Posterior cingulate gyrus (tissue), 11 donors: ENCODE measurements around the gene DPEP1.
"Not testable (repeated sequence)": the region's sequence is repeated elsewhere in the genome, so short reads cannot be mapped to it uniquely, and the experiment has no call there.

ENCODE experiments used
- DNase-seq, 10 donors: peaks; one replicate each; pipeline versions ENCODE4 v3.0.0 to v3.0.0-alpha.2; 2020 to 2021; ENCODE audit warnings: mixed read lengths in 3 of 10
- intact Hi-C: fragments of 100-400 bp; cut with DNase I; formaldehyde crosslinking; loops from one replicate; pipeline ENCODE4 v1.15.1; 2023

Gene DPEP1

DNA sequence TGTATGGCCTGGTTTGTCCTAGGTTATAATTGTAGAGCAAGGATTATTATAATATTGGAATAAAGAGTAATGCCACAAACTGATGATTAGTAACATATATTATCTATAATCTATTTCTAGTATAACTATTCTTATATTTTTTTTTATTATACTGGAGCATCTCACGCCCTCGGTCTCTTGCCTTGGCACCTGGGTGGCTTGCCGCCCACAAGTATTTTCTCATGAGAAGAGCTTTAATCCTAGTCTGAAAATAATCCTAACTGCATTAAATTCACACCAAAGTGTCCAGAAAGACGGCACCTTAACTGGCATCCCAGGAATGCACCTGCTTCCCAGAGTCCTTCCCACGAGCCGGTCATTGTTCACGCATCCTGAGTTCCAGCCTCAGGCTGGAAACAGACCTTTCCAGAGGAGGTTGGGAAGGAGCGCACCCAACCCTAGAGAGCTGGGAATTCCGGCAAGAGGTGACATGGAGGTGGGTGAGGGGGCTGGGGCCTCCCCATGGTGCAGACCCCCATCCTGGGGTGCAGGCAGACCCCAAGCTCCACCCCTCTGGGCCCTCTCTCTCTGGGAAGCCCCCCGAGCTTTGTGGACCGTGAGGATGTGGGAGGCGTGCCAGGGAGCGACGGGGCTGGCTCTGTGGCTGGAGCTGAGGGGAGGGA lies 28.1 kb downstream of the DPEP1 start:
- intact Hi-C loops, result loop anchor here (10.0 kb wide), 1 partner anchor 77 kb away; the partner anchor contains the start of gene RPL13
- DNase-seq, result no peak

DNA sequence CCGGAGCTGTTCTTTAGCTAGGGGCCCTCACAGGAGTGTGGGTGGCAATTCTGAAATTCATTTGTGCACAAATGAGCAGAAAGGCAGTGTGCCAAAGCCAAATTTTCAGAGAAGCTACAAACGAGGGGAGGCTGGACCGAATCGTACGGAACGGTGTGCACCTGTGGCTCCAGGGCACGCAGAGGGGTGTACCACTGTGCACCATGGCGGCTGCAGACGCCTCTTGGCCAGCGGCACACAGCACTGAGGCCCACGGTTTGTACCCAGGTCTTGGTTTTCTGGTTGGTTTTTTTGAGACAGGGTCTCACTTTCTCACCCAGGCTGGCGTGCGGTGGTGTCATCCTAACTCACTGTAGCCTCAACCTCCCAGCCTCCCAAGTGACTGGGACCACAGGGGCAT lies 29.1 kb downstream of the DPEP1 start:
- intact Hi-C loops, result loop anchor here (10.0 kb wide), 1 partner anchor 78 kb away; the partner anchor contains the start of gene RPL13
- DNase-seq, result no peak

DNA sequence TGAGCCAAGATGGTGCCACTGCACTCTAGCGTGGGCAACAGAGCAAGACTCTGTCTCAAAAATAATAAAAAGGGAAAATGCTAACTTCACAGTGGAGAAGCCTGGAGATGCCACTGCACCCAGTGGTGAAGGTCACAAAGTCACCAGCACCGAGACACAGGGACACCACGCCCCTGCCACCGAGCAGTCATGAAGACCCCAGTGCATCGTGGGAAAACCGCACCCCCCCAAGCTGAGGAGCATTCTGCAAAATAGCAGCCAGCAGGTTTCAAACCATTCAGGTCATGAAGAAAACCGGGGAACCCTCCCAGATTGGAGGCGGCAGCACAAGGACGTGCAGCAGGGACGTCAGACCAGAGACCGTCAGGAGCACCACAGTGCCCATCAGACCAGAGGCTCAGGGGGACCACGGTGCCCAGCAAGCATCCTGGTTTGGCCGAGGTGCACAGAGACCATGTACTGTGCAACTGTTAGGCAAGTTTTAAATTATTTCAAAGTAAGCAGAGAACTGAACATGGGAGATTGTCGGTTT lies 30.4 kb downstream of the DPEP1 start:
- no peak for DNase-seq
- intact Hi-C loops, result loop anchor here (10.0 kb wide), 1 partner anchor 79 kb away; the partner anchor contains the start of gene RPL13

DNA sequence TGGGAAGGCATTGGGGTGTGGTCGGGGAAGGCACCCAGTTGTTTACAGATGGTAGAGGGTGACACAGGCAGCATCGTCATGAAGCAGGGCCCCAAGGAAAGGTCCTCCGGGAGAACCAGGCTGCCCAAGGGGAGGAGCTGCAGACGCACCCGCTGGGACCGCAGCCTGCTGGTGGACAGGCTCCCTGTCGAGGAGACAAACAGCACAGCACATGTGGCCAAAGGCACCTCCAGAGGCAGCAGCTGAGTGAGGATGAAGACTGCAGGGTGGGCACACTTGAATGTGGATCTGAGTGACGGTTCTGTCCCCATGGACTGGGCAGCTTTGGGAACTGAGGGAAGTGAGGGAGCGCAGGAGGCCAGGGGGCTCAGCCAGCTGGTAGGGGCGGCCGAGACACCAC lies 31.7 kb downstream of the DPEP1 start:
- no peak for DNase-seq
- intact Hi-C loops, result loop anchor here (10.0 kb wide), 1 partner anchor 80 kb away; the partner anchor contains the start of gene RPL13

DNA sequence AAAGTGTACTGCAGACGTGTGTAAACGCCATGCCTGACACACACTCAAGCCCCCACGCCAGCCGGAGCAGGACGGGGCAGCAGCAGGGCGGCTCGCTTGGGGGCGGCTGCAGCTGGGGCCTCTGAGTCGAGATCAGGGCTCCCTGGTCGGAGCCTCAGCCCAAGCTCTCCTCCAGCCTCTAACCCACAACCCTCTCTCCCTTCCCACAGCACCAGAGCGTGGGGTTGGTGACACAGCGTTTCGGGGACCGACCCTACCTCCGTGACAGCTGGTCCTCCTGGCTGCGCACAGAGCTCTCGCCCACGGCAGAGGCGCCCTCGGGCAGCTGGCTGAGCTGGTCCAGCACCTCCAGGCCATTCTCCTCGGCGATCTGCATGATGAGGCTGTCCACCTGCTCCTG lies 32.8 kb downstream of the DPEP1 start:
- intact Hi-C loops, result loop anchor here (10.0 kb wide), 1 partner anchor 81 kb away; the partner anchor contains the start of gene RPL13
- peak in 1 of 10 donors; percentile 76 for DNase-seq

DNA sequence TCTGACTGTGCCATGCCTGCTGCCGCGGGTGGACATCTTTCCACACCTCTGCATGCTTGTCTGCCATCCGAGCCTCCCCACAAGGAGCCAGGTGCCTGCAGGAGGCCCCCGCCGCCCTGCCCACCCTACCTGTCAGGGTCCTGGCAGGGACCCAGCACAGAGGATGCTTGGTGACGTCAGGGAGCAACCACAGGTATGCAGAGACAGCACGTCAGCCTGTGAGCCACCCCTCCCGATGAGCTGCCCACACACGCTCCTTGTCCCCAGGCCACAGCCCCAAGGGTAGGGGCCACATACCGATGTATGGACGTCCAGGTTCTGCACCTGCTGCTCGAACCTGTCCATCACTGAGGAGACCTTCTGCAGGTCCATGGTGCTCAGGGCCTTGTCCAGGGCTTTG lies 33.5 kb downstream of the DPEP1 start:
- no peak for DNase-seq
- intact Hi-C loops, result loop anchor here (10.0 kb wide), 1 partner anchor 82 kb away; the partner anchor contains the start of gene RPL13

DNA sequence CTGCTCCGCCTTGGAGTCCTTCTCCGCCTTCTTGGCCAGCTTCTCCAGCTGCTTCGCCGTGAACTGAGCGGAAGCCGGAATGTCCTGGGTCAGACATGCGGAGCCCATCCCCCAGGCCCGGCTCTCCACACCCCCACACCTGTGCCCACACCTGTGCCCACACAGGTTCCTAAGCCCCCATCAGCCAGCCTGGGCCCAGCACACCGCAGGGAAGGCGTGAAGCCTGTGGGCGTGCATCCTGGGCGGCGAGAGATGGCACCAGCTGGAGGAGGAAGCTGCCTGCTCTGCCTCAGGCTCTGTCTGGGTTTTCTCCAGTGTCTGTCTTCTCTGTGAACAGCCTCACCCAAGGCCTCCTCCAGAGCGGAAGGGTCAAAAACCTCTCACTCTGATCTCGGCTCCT lies 38.1 kb downstream of the DPEP1 start:
- intact Hi-C loops, result no loop called here

DNA sequence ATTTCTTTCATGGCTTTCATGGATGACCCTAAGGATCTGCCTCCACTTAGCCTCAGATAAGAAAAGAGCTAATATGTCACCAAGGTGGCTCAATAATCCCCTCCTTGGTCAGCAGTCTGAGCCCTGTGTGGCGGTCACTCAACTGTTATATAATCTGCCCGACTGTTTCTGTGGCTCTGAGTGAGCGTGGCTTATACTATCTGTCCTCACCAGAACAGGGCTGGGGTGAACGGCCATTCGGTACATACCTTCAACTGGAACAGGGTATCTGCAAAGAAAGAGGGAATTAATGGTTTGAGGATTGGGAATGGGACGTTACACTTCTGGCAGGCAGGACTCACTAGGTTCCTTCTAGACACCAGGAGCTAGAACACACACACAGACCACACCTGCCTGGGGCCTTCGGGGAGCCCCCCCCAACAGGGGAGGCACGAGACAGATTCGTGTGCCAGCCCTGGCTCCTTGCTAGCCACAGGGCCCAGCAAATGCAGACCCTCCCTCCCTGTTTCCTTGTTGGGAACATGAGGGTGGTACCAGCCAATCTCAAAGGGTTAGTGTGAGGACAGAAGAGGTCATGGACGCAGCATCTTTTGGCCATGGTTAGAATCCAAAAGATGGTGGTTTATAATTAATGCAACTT lies 40.3 kb downstream of the DPEP1 start:
- no peak for DNase-seq
- intact Hi-C loops, result no loop called here

More for the DNA sequence above, 38.1 kb downstream of the DPEP1 start:
- peak in 7 of 10 donors; percentile 28 to 92 (median 49) for DNase-seq

DNA sequence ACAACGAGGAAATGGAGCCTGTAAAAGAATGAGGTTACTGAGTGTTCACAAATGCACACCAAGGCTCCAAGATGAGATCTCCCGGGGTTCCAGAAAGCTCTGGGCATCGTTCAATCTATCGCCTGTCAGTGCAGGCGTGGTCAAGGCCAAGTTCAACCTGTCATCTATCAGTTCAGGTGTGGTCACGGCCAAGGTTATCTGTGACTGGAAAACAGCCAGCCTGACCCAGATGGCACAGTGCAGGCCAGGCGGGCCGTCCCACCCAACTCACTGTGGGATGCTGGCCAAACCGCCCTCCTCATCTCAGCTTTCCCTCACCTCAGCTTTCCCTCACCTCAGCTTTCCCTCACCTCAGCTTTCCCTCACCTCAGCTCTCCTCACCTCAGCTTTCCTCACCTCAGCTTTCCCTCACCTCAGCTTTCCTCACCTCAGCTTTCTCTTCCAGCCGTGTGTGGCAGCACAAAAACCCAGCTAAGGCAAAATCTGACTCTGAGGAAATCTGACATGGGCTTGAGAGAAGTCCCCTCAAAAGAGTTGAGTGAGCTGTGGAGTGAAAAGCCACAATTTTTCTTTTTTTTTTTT lies 41.7 kb downstream of the DPEP1 start:
- DNase-seq, result no peak
- intact Hi-C loops, result loop anchor here (5.0 kb wide), 1 partner anchor 413 kb away; no protein-coding TSS in a partner anchor

DNA sequence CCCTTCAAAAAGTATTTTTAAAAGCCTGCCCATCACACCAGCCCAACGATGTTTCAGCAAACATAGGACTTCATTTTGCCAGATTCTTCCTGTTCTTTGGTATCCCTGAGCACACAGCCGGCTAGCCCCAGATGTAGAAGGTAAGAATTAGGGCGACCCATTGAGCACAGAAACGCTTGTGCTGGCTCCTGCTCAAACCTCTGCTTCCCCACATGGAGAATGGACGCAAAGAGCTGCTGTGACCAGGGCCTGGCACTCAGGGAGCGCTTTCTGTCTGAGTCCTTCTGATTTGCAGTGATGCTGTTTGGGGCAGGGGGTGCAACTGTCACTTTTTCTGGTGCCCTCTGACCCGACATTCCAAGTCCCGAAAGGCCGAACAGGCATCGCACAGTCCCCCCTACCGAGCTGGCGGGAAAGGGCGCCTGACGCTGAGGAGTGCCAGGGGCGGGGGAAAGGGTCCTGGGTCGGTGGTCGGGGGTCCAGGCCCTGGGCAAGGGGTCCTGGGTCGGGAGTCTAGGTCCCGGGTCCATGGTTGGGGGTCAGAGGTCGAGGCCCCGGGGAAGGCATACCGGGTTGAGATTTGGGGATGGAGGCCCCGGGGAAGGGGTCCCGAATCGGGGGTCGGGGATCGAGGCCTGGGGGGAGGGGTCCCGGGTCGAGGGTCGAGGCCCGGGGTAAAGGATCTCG lies 43.1 kb downstream of the DPEP1 start:
- intact Hi-C loops, result loop anchor here (5.0 kb wide), 1 partner anchor 414 kb away; no protein-coding TSS in a partner anchor
- DNase-seq, result peak in 2 of 10 donors; percentile 76 to 82

DNA sequence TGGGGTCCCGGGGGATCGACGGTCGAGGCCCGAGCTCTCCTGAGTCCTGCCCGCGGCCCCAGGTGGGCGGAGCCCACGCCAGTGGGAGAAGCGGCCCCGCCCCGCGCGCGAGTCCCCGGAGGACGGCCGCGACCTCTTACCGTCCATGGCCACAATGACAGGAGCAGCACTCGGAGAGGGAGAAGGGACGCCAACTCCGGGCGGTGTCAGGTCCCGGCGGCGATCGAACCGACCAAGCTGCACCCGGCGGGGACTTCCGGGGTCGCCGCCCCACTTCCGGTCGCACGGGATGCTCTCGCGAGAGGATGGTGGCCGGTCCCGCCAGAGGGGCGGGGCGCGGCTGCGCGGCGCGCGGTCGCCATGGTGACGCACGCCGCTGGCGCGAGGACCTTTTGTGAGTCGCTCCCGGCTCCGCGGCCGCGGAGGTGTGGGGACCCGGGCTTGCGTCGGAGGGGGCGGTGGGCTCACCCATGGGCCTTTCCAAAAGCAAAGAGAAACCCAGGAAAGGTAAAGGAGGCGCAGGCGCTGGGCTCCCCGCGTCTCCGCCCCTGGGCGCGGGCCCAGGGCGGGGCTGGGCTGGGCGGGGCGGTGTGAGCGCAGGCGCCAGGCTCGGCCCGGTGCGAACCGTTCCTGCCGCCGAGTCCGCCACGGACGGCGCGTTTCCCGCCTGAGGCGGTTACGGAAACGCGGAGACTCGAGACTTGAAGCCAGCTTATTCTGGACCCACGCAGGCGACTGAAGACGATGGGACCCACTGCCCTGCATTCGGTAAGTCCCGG lies 44.2 kb downstream of the DPEP1 start, which contains the start of the genes CHMP1A and SPATA33:
TSS of gene CHMP1A (minus strand) at position 267 of the 779 bp plus-strand sequence. CDS start at position 147, 120 bp downstream.
TSS of gene SPATA33 (plus strand) at position 395 of the 779 bp plus-strand sequence. CDS start at position 471, 76 bp downstream.
- DNase-seq, result peak; percentile 84 to 99 (median 92)
- intact Hi-C loops, result loop anchor here (5.0 kb wide), 1 partner anchor 415 kb away; no protein-coding TSS in a partner anchor

DNA sequence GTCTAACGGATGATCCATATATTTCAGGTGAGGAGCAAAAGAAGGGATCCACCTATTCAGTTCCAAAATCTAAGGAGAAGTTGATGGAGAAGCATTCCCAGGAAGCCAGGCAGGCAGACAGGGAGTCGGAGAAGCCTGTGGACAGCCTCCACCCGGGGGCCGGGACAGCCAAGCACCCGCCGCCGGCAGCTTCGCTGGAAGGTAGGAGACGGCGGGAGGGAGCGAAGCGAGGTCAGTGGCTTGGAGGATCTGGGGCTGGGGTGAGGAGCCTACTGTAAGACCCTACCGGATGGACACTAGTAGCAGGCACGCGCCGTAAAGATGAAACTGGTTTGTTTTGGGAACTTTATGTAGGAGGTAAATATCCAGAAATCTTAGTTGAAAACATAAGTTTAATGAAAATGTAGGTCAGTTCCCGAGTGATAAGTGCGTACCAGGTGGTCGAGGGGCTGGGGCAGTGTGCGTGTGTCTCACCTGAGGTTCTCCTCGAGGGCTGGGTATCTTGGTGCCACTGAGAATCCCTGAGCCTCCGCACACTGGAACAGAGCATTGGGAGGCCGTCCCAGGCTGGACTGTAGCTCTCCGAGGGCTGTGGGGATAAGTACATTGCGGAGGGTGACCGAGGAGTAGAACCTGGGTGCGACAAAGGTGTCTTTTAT lies 44.9 kb downstream of the DPEP1 start:
- peak in 2 of 10 donors; percentile 78 to 85 for DNase-seq
- intact Hi-C loops, result loop anchor here (5.0 kb wide), 1 partner anchor 416 kb away; no protein-coding TSS in a partner anchor

DNA sequence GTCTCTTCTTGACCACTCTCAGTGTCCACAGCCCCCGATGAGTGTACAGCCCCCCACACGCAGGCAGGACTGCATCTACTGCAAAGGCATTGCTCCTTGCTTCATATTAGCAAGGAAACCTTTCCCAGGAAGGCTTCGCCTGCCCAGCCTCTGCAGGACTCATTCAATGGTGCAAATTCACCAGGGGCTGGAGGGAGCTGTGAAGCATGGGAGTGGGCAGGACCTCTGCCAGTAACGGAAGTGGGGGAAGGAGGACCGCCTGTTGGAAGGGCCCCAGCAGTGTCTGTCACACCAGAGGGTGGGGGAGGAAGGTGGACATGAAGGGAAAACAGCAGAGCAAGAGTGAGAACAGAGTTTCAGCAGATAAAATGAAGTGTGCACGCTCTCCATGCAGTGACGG lies 46.7 kb downstream of the DPEP1 start:
- intact Hi-C loops, result no loop called here
- DNase-seq, result no peak

DNA sequence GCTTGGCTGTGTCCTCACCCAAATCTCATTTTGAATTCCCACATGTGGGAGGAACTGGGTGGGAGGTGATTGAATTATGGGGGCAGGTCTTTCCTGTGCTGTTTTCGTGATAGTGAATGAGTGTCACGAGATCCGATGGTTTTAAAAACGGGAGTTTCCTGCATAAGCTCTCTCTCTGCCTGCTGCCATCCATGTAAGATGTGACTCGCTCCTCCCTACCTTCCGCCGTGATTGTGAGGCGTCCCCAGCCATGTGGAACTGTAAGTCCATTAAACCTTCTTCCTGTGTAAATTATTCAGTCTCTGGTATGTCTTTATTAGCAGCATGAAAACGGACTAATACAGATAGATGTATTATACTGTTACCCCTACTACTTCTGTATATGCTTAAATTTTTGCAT lies 47.8 kb downstream of the DPEP1 start:
- intact Hi-C loops, result no loop called here
- DNase-seq, result no peak

DNA sequence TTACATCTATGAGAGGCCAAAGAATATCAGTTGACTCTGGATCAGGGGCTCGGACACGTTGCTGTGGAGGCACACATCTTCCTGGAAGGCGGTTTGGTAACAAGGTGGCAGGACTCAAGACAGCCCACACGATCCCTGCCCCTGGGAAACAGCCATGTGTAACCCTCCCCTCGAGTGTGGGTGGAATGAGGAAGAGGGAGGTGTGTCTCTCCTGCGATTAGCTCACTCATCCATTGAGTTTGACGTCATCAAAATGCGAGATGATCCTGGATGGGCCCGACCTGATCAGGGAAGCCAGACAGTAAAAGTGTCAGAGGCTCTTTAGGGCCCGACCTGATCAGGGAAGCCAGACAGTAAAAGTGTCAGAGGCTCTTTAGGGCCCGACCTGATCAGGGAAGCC lies 50.8 kb downstream of the DPEP1 start:
- intact Hi-C loops, DNase-seq: not testable (repeated sequence)

DNA sequence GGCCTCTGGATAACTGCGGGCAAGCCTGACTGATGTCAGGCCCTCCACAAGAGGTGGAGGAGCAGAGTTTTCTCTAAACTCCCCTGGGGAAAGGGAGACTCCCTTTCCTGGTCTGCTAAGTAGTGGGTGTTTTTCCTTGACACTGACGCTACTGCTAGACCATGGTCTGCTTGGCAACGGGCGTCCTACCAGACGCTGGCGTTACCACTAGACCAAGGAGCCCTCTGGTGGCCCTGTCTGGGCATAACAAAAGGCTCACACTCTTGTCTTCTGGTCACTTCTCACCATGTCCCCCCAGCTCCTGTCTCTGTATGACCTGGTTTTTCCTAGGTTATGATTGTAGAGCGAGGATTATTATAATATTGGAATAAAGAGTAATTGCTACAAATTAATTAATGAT lies 53.6 kb downstream of the DPEP1 start:
- peak in 7 of 10 donors; percentile 33 to 93 (median 54) for DNase-seq
- intact Hi-C loops, result not testable (repeated sequence)

DNA sequence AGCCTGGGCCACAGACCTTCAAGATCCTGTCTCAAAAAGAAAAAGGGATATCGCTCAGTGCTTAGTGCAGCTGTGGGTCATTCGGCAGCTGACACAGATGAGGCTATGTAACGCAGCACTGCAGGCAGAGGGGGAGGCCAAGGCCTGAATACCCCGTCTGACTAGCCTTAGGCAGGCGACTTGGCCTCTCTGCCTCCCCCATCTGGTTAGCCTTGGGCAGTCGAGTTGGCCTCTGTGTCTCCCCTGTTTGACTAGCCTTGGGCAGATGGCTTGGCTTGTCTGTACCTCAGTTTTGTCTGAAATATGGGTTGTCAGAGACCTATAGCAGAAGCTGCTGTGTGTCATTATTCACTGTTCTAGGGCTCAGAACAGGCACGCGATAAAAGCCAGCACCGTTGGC lies 54.2 kb downstream of the DPEP1 start:
- intact Hi-C loops, result no loop called here

DNA sequence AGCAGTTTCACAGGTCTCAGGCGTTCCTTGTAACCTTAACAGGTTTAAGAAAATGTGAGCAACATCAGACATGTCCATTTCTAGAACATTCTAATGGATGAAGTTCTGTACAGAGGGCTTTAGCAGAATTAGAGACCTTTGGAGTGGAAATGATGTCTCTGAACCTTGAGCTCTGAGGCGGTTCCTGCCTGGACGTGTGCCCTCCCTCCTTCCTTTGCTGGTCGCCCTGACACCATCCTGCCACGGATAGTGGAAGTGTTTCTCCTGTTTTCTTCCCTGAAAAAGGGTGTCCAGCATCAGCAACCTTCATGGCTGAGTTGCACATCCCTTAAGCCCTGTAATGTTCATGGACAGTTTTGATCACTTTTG lies 55.3 kb downstream of the DPEP1 start:
- intact Hi-C loops, result no loop called here
- no peak for DNase-seq

More for the DNA sequence above, 54.2 kb downstream of the DPEP1 start:
- no peak for DNase-seq

DNA sequence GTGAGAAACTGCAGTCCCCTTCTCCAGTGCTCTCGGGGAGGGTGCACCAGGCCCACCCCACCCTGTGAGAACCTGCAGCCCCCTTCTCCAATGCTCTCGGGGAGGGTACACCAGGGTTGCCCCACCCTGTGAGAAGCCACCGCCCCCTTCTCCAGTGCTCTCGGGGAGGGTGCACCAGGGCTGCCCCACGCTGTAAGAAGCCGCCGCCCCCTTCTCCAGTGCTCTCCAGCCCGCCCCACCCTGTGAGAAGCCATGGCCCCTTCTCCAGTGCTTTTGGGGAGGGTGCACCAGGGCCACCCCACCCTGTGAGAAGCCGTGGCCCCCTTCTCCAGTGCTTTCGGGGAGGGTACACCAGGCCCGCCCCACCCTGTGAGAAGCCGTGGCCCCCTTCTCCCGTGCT lies 56.3 kb downstream of the DPEP1 start:
- DNase-seq, result no peak
- intact Hi-C loops, result no loop called here
